Thymus (tissue), 11 donors: ENCODE results near the gene GALR3. TPM values are rescaled to one million over a fixed set of nuclear protein-coding genes. Genes with fewer than 3 reads are reported as not detected.

Experiments used
- DNase-seq, 9 donors: peaks; one replicate each; pipeline ENCODE4 v3.0.0-alpha.2; 2013; ENCODE audit warnings: low spot score in 9 of 9, low read depth in 6 of 9, missing footprints in 1 of 9
- H3K27ac ChIP-seq, 2 donors: one replicate each; pipeline ENCODE4 v1.5.1; 2013; ENCODE audit warnings: control low read depth in 1 of 2, low read depth in 1 of 2, low read length in 1 of 2, mild to moderate bottlenecking in 1 of 2, moderate library complexity in 1 of 2
- H3K27me3 ChIP-seq, 2 donors: one replicate each; pipeline ENCODE4 v1.5.1; 2013; ENCODE audit warnings: low read length in 1 of 2; ENCODE audit not compliant: control insufficient read depth in 2 of 2, insufficient read depth in 1 of 2
- H3K36me3 ChIP-seq, 2 donors: one replicate each; pipeline ENCODE4 v1.5.1; 2013; ENCODE audit warnings: low read length in 1 of 2, mild to moderate bottlenecking in 1 of 2, moderate library complexity in 1 of 2; ENCODE audit not compliant: control insufficient read depth in 2 of 2, insufficient read depth in 2 of 2
- H3K4me1 ChIP-seq, 2 donors: one replicate each; pipeline ENCODE4 v1.5.1; 2013; ENCODE audit warnings: low read length in 2 of 2; ENCODE audit not compliant: control insufficient read depth in 2 of 2, insufficient read depth in 2 of 2
- H3K4me3 ChIP-seq, 2 donors: one replicate each; pipeline ENCODE4 v1.5.1; 2013; ENCODE audit warnings: low read length in 2 of 2, control low read depth in 1 of 2, mild to moderate bottlenecking in 1 of 2
- H3K9me3 ChIP-seq, 2 donors: one replicate each; pipeline ENCODE4 v1.5.1; 2013; ENCODE audit warnings: low read length in 1 of 2, mild to moderate bottlenecking in 1 of 2; ENCODE audit not compliant: control insufficient read depth in 2 of 2, insufficient read depth in 1 of 2
- WGBS: extraction: QIAGEN DNeasy Blood & Tissue Kit; methylation state at CpG from one replicate; pipeline ENCODE4 v1.1.7; 2013; 5-methylcytosine and 5-hydroxymethylcytosine counted together
- polyA plus RNA-seq: library from polyadenylated mRNA; stranded (reverse); fragments of 200-250 nt; gene quantifications from one replicate; pipeline ENCODE4 v1.2.3, GENCODE V29; 2013
- total RNA-seq: library from RNA; stranded (reverse); fragments of 120-200 nt; gene quantifications from one replicate; pipeline ENCODE4 v1.2.4, GENCODE V29; 2013
- donor health status: healthy.

GALR3 gene
- total and polyA plus RNA-seq, 2 donors, result not detected

DNA sequence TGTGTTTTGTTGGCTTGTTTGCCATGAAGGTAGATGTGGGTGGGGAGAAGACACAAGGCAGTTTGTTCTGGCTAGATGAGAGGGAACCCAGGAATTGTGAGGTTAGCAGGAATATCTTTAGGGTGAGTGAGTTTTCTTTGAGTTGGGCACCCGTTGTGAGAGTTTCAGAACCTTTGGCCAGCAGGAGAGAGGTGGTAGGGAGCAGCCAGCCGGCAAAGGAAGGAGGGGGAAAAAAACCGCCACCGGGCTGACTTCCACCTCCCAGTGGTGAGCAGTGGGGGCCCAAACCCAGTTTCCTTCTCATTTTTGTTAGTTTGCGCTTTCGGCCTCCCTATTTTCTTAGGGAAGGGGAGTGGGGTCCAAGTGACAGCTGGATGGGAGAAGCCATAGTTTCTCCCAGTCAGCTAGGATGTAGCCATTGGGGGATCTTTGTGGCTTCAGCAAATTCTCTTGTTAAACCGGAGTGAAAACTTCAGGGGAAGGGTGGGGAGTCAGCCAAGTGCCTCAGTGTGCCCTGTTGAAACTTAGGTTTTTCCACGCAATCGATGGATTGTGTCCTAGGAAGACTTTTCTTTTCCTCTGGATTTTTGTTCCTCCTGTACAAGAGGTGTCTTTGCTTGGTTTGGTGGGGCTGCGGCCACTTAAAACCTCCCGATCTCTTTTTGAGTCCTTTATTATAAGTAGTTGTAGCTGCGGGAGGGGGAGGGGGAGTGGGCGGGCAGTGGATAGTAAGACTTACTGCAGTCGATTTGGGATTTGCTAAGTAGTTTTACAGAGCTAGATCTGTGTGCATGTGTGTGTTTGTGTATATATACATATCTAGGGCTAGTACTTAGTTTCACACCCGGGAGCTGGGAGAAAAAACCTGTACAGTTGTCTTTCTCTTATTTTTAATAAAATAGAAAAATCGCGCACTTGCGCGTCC lies 16.5 kb upstream of the GALR3 start:
- peak overlapping the region in 1 of 2 donors; percentile 49 for H3K27ac ChIP-seq
- peaks cover 8 to 80% of the 10 kb centered on the region in 2 donors for H3K27me3 ChIP-seq
- H3K4me3 ChIP-seq, result peak overlapping the region; percentile 56 to 61
- DNase-seq, result peak in 1 of 9 donors; percentile 44
- peaks cover 0 to 8% of the 10 kb centered on the region in 2 donors for H3K36me3 ChIP-seq
- 2% methylated on average over 19 of the region's 19 CpGs for WGBS
- peaks cover 20 to 58% of the 10 kb centered on the region in 2 donors for H3K4me1 ChIP-seq
- H3K9me3 ChIP-seq, result peaks cover 1 to 4% of the 10 kb centered on the region in 2 donors

DNA sequence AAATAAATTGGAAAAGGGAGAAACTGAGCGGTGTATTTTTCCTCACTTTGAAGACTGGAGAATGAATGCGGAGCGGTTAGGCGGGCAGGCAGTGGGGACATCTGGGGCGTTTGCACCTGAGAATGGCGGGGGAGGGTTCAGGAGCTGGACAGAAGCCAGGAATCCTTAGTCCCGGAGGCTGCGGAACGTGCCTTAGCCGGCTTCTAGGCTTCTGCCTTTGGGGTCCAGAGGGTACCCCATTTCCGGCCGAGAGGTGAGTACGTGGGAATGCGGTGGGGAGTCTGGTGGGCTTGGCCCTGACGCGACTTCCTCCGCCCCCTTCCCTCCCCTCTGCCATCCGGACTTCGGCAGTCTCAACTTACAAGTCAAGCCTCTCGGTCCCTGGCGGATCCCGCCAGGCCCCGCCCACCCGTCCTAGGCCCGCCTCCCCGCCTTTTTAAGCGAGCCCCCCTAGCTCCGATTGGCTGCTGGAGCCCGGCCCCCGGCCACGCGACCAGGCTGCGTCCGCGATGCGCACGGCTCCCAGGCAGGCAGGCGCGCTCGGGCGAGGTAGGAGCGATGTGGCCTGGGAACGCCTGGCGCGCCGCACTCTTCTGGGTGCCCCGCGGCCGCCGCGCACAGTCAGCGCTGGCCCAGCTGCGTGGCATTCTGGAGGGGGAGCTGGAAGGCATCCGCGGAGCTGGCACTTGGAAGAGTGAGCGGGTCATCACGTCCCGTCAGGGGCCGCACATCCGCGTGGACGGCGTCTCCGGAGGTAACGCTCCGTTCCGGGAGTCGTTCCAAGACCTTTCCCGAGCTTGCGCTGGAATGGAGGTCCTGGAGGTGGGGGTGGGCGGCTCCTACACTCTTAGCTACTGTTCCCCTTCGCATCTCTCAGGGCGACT lies 15.5 kb upstream of the GALR3 start, which contains the start of gene GCAT:
Gene GCAT (plus strand): TSS at position 525 of the 884 bp plus-strand sequence. CDS start 34 bp downstream, at position 559.
- Histone ChIP-seq H3K27me3 (peaks cover 8 to 71% of the 10 kb centered on the region in 2 donors), H3K4me1 (peaks cover 20 to 50% of the 10 kb centered on the region in 2 donors), H3K36me3 (peaks cover 0 to 8% of the 10 kb centered on the region in 2 donors), H3K4me3 (peak within 1 kb of the TSS; percentile 56 to 61), H3K27ac (peak within 1 kb of the TSS; percentile 36 to 49), H3K9me3 (peaks cover 0 to 4% of the 10 kb centered on the region in 2 donors)
- under 1% methylated on average over 73 of the region's 73 CpGs for WGBS
- peak; percentile 74 to 96 (median 89) for DNase-seq

DNA sequence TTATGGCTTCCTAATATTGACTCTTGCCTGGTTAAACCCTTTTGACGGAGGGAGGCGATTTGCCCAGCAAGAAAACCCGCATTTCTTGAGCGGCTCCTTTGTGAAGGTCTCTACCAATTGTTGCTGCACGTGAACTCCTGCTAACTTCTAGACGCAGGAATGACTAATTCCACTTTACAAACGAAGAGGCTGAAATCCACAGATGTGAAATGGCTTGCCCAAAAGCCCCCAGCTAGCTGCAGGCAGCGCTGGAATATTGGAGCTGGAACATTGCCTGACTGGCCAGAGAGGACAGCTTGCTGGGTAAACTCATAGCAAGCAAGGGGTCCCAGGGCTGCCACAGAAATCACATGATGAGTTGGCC lies 14.9 kb upstream of the GALR3 start:
- H3K36me3 ChIP-seq, result peaks cover 0 to 8% of the 10 kb centered on the region in 2 donors
- peaks cover 4 to 64% of the 10 kb centered on the region in 2 donors for H3K27me3 ChIP-seq
- peak overlapping the region; percentile 54 to 61 for H3K4me3 ChIP-seq
- H3K27ac ChIP-seq, result no peak overlapping the region
- DNase-seq, result no peak
- peaks cover 16 to 45% of the 10 kb centered on the region in 2 donors for H3K4me1 ChIP-seq
- H3K9me3 ChIP-seq, result peaks cover 0 to 4% of the 10 kb centered on the region in 2 donors
- WGBS, result 8% methylated on average over 8 of the region's 8 CpGs

DNA sequence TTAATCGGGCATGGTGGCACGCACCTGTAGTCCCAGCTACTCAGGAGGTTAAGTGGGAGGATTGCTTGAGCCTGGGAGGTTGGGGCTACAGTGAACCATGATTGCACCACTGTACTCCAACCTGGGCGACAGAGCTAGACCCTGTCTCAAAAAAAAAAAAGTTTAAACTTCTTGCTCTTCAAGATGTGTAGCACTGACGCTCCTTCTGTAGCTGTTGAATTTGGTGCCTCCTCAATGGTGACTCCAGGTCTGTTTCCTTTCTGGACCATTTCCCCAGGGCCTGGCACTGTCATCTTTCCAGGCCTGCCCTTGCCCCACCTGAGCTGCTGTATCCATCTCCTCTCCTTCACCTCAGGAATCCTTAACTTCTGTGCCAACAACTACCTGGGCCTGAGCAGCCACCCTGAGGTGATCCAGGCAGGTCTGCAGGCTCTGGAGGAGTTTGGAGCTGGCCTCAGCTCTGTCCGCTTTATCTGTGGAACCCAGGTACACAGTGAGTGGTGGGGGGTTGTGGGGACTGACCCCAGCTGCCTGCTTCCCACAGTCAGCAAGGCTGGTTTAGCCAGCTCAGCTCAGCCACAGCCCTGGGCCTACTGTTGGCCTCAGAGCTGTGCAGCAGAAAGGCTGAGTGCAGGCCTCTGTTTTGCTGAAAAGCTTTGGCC lies 13.4 kb upstream of the GALR3 start:
- no peak overlapping the region for H3K4me3 ChIP-seq
- H3K4me1 ChIP-seq, result peaks cover 11 to 34% of the 10 kb centered on the region in 2 donors
- peaks cover 0 to 49% of the 10 kb centered on the region in 2 donors for H3K27me3 ChIP-seq
- DNase-seq, result no peak
- peaks cover 0 to 16% of the 10 kb centered on the region in 2 donors for H3K36me3 ChIP-seq
- H3K27ac ChIP-seq, result no peak overlapping the region
- WGBS, result 97% methylated on average over 5 of the region's 5 CpGs
- peaks cover 0 to 4% of the 10 kb centered on the region in 2 donors for H3K9me3 ChIP-seq

DNA sequence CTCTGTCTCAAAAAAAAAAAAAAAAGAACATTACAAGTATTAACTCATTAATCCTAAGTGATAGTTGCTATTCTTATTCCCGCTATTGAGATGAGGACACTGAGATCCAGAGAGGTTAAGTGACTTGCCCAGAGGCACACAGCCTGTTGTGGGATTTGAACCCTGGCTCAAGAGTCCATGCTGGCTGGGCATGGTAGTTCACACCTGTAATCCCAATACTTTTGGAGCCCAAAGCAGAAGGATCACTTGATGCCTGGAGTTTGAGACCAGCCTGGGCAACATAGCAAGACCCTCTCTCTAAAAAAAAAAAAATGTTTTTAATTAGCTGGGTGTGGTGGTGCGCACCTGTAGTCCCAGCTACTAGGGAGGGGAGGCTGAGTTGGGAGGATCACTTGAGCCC lies 11.3 kb upstream of the GALR3 start:
- Histone ChIP-seq H3K9me3 (no peaks in the 10 kb centered on the region), H3K4me3 (no peak overlapping the region), H3K27me3 (peaks cover 0 to 28% of the 10 kb centered on the region in 2 donors), H3K36me3 (peaks cover 0 to 20% of the 10 kb centered on the region in 2 donors), H3K27ac (no peak overlapping the region), H3K4me1 (peaks cover 5 to 15% of the 10 kb centered on the region in 2 donors)
- DNase-seq, result no peak
- WGBS, result 100% methylated on average over 2 of the region's 2 CpGs

DNA sequence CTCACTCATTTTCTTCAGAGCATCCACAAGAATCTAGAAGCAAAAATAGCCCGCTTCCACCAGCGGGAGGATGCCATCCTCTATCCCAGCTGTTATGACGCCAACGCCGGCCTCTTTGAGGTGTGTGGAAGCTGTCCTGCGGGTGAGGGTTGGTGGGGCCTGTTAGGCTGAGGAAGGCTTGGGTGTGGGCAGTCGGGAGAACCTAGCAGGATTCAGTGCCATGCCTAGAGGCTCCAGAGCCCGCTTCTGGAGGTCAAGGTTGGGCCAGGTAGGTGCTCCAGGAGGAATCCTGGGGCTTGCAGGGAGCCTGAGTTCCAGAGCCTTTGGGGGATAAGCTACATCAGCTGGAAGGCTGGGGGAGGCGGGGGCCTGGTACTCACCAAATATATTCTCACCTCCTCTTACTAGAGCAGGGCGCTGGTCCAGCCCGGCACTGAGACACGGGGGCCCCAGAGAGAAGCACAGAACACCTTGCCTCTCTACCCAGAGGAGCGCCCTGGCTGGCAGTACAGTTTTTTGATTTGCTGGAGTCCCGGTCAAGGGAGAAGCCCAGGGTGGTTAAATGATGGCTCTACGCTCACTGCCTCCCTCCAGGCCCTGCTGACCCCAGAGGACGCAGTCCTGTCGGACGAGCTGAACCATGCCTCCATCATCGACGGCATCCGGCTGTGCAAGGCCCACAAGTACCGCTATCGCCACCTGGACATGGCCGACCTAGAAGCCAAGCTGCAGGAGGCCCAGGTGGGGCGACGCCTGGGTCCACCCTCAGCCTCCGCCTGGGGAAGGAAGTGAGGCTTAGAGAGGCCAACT lies 10.1 kb upstream of the GALR3 start:
- DNase-seq, result no peak
- no peaks in the 10 kb centered on the region for H3K9me3 ChIP-seq
- WGBS, result 98% methylated on average over 27 of the region's 27 CpGs
- peaks cover 4 to 24% of the 10 kb centered on the region in 2 donors for H3K27me3 ChIP-seq
- H3K4me3 ChIP-seq, result no peak overlapping the region
- peaks cover 0 to 20% of the 10 kb centered on the region in 2 donors for H3K36me3 ChIP-seq
- peaks cover 8 to 12% of the 10 kb centered on the region in 2 donors for H3K4me1 ChIP-seq
- H3K27ac ChIP-seq, result no peak overlapping the region

DNA sequence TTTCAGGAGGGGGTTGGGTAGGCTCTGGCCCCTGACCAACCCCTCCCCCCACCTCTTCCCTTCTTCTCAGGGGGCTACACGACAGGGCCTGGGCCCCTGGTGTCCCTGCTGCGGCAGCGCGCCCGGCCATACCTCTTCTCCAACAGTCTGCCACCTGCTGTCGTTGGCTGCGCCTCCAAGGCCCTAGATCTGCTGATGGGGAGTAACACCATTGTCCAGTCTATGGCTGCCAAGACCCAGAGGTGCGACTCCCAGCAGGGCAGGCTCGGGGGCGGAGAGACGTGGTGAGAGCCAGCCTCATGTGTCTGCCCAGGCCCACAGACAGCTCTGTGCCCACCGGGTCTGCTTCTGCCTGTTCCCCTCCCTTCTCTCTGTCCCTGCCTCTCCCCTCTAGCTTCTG lies 7.6 kb upstream of the GALR3 start:
- 94% methylated on average over 12 of the region's 12 CpGs for WGBS
- no peaks in the 10 kb centered on the region for H3K9me3 ChIP-seq
- no peak overlapping the region for H3K27ac ChIP-seq
- H3K4me3 ChIP-seq, result no peak overlapping the region
- peaks cover 26 to 33% of the 10 kb centered on the region in 2 donors for H3K27me3 ChIP-seq
- no peak for DNase-seq
- H3K36me3 ChIP-seq, result peaks cover 0 to 16% of the 10 kb centered on the region in 2 donors
- peaks cover 6 to 14% of the 10 kb centered on the region in 2 donors for H3K4me1 ChIP-seq
